HTERT RPE-1 (cell line): Measurements from ENCODE around the gene MT1X.

Experiments used
- in situ Hi-C: fragments of 300-500 bp; cut with MboI; formaldehyde crosslinking; loops from 4 replicates; pipeline ENCODE4 v1.14.3; 2020; ENCODE audit warnings: low sequenced_read_pairs

MT1X gene

GRCh38 chr16:56675685-56676210, 6.5 kb upstream of the MT1X start:
- in situ Hi-C loops: no loop called here

GRCh38 chr16:56677474-56677873, 4.8 kb upstream of the MT1X start:
- in situ Hi-C loops: no loop called here

- in situ Hi-C loops: no loop called here
Observed at GRCh38 chr16:56679078-56679730, 3.1 kb upstream of the MT1X start.

- in situ Hi-C loops: no loop called here
Observed at GRCh38 chr16:56679818-56680217, 2.5 kb upstream of the MT1X start.

GRCh38 chr16:56682703-56683397, 580 bp downstream of the MT1X start:
- in situ Hi-C loops: no loop called here

- in situ Hi-C loops: no loop called here
Observed at GRCh38 chr16:56683424-56684172, 1.3 kb downstream of the MT1X start.

- in situ Hi-C loops: no loop called here
Observed at GRCh38 chr16:56684256-56684925, 2.1 kb downstream of the MT1X start.

- in situ Hi-C loops: no loop called here
Observed at GRCh38 chr16:56684926-56685590, 2.8 kb downstream of the MT1X start.

- in situ Hi-C loops: no loop called here
Observed at GRCh38 chr16:56686758-56687157, 4.5 kb downstream of the MT1X start.

GRCh38 chr16:56688762-56689161, 6.5 kb downstream of the MT1X start:
- in situ Hi-C loops: no loop called here

GRCh38 chr16:56689171-56689570, 6.9 kb downstream of the MT1X start:
- in situ Hi-C loops: no loop called here

- in situ Hi-C loops: no loop called here
Observed at GRCh38 chr16:56690420-56691122, 8.3 kb downstream of the MT1X start.

- in situ Hi-C loops: no loop called here
Observed at GRCh38 chr16:56691885-56692284, 9.6 kb downstream of the MT1X start.

GRCh38 chr16:56695246-56695645, 13.0 kb downstream of the MT1X start:
- in situ Hi-C loops: no loop called here

GRCh38 chr16:56697456-56698155, 15.3 kb downstream of the MT1X start:
- in situ Hi-C loops: no loop called here

GRCh38 chr16:56700195-56700594, 17.9 kb downstream of the MT1X start:
- in situ Hi-C loops: no loop called here

- in situ Hi-C loops: no loop called here
Observed at GRCh38 chr16:56700631-56701030, 18.4 kb downstream of the MT1X start.

- in situ Hi-C loops: no loop called here
Observed at GRCh38 chr16:56701534-56701933, 19.3 kb downstream of the MT1X start.

- in situ Hi-C loops: no loop called here
Observed at GRCh38 chr16:56702836-56703235, 20.6 kb downstream of the MT1X start.
